GOT3 (cell line): ENCODE measurements around the gene ANKRD35.
A peak's percentile ranks its signal among the peaks of the same experiment; 100 is the strongest.
"Not testable (repeated sequence)": the region's sequence is repeated elsewhere in the genome, so short reads cannot be mapped to it uniquely, and the experiment has no call there.

ENCODE experiments used
- DNase-seq: peaks from one replicate; lab custom pipeline; 2025; ENCODE audit warnings: mixed read lengths; lab: John Stamatoyannopoulos, UW

Gene ANKRD35

GRCh38 chr1:145857170-145857569, 28.5 kb downstream of the ANKRD35 start:
- DNase-seq, result no peak

GRCh38 chr1:145855426-145855948, 30.2 kb downstream of the ANKRD35 start:
- DNase-seq, result no peak

- no peak for DNase-seq
Observed at GRCh38 chr1:145849356-145850160, 36.1 kb downstream of the ANKRD35 start.

- DNase-seq, result no peak
Observed at GRCh38 chr1:145847827-145848226, 37.8 kb downstream of the ANKRD35 start.

GRCh38 chr1:145846201-145846612, 39.5 kb downstream of the ANKRD35 start:
- no peak for DNase-seq

GRCh38 chr1:145845514-145846161, 40.0 kb downstream of the ANKRD35 start, which contains the start of gene NUDT17:
NUDT17 (plus strand) TSS chr1:145845630; CDS start chr1:145845641, 11 bp downstream.
- no peak for DNase-seq

GRCh38 chr1:145845144-145845513, 40.5 kb downstream of the ANKRD35 start:
- no peak for DNase-seq

GRCh38 chr1:145843031-145843430, 42.6 kb downstream of the ANKRD35 start:
- no peak for DNase-seq

- DNase-seq, result no peak
Observed at GRCh38 chr1:145837656-145838055, 48.0 kb downstream of the ANKRD35 start.

- not testable (repeated sequence) for DNase-seq
Observed at GRCh38 chr1:145830810-145831209, 54.9 kb downstream of the ANKRD35 start.

GRCh38 chr1:145828367-145829026, 57.2 kb downstream of the ANKRD35 start:
- no peak for DNase-seq

- no peak for DNase-seq
Observed at GRCh38 chr1:145827966-145828365, 57.7 kb downstream of the ANKRD35 start.

- no peak for DNase-seq
Observed at GRCh38 chr1:145826030-145826429, 59.6 kb downstream of the ANKRD35 start.

- DNase-seq, result no peak
Observed at GRCh38 chr1:145824499-145824842, 61.2 kb downstream of the ANKRD35 start.

- peak; percentile 66 for DNase-seq
Observed at GRCh38 chr1:145823565-145824498, 61.8 kb downstream of the ANKRD35 start, which contains the start of the genes POLR3C and RNF115. POLR3C (plus strand) TSS chr1:145824200; CDS start chr1:145825777, 1,577 bp downstream. RNF115 (minus strand) TSS chr1:145824095; CDS start chr1:145823873, 222 bp downstream.

- not testable (repeated sequence) for DNase-seq
Observed at GRCh38 chr1:145822779-145823331, 62.8 kb downstream of the ANKRD35 start.

- DNase-seq, result not testable (repeated sequence)
Observed at GRCh38 chr1:145818095-145818494, 67.6 kb downstream of the ANKRD35 start.
